Stimulated activated naive CD8-positive, alpha-beta T cell treated with anti-CD3 and anti-CD28 coated beads, Interleukin-15, Interleukin-2, amounts not matched to agents 100 U/mL and 50 U/mL, for 24 hours (primary cell): ENCODE measurements around the gene SLC45A3.

Experiments
- ATAC-seq: fragments of 150-1000 bp; cut with Tn5 transposase; one replicate; pipeline ENCODE4 v1.10.0; 2021
- DNase-seq: peaks from one replicate; pipeline ENCODE4 v3.0.0; 2021

SLC45A3 gene

GRCh38 chr1:205610901-205611466, 69.3 kb downstream of the SLC45A3 start:
- DNase-seq, result no peak
- ATAC-seq, result no peak

GRCh38 chr1:205610036-205610435, 70.3 kb downstream of the SLC45A3 start:
- DNase-seq (no peak), ATAC-seq (no peak)
